GM20000 (cell line): Measurements from ENCODE around the gene DNAJC27.

Experiments used
- DNase-seq: peaks from one replicate; pipeline ENCODE4 v3.0.0; 2012; ENCODE audit warnings: low spot score
- CTCF ChIP-seq: IDR thresholded peaks from 2 replicates; pipeline ENCODE4 v1.5.1; 2012; ENCODE audit warnings: mild to moderate bottlenecking, control low read depth; ENCODE audit errors: extremely low read depth, missing control alignments

The DNAJC27 gene

GRCh38 chr2:24893934-24894333, 77.8 kb downstream of the DNAJC27 start:
- no peak for DNase-seq
- no peak for TF ChIP-seq CTCF
